Lower lobe of right lung (tissue), 2 donors: ENCODE results near the gene RYR1. TPM values are rescaled to one million over a fixed set of nuclear protein-coding genes. Genes with fewer than 3 reads are reported as not detected.

ENCODE experiments used
- ATAC-seq, 2 donors: fragments of 200-7000 bp; cut with Tn5 transposase; one replicate each; pipeline ENCODE4 v1.9.1; 2020 to 2022; ENCODE audit warnings: mild to moderate bottlenecking in 2 of 2, moderate library complexity in 2 of 2
- DNase-seq: peaks from one replicate; pipeline ENCODE4 v3.0.0-alpha.2; 2020
- H3K27ac ChIP-seq: fragments of 200-600 bp; one replicate; pipeline ENCODE4 v1.8.0; 2022
- H3K27me3 ChIP-seq: fragments of 200-600 bp; one replicate; pipeline ENCODE4 v1.8.0; 2022; ENCODE audit warnings: low read depth
- H3K36me3 ChIP-seq: fragments of 200-600 bp; one replicate; pipeline ENCODE4 v1.8.0; 2022; ENCODE audit warnings: mild to moderate bottlenecking
- H3K4me1 ChIP-seq: fragments of 200-600 bp; one replicate; pipeline ENCODE4 v1.8.0; 2022
- H3K4me3 ChIP-seq: fragments of 200-600 bp; one replicate; pipeline ENCODE4 v1.8.0; 2022; ENCODE audit warnings: mild to moderate bottlenecking
- H3K9me3 ChIP-seq: fragments of 200-600 bp; one replicate; pipeline ENCODE4 v1.8.0; 2022
- CTCF ChIP-seq: fragments of 200-600 bp; IDR thresholded peaks from one replicate; pipeline ENCODE4 v1.8.0; 2022; ENCODE audit warnings: antibody characterized with exemption, mild to moderate bottlenecking
- intact Hi-C: fragments of 100-400 bp; cut with DNase I; formaldehyde crosslinking; loops from one replicate; pipeline ENCODE4 v1.11.0; 2022
- total RNA-seq: library from RNA; stranded (reverse); fragmentation: NEBNext Ultra II Directional; extraction: Animal tissue kit (Norgen Biotek cat#: 25700); gene quantifications from one replicate; pipeline ENCODE4 v1.2.1, GENCODE V29; 2021
- donor health status: DM: no; HTN: yes; CAD: no; lungs with severe emphysema.

RYR1 gene
- total RNA-seq, 1 donor from 2014 or later: 9.2 TPM

- no peaks in the 10 kb centered on the region for H3K4me1 ChIP-seq
- no peak overlapping the region for H3K4me3 ChIP-seq
- intact Hi-C loops: no loop called here
- TF ChIP-seq CTCF: no peak
- peaks cover 3% of the 10 kb centered on the region for H3K27me3 ChIP-seq
- DNase-seq: no peak
- H3K36me3 ChIP-seq: no peaks in the 10 kb centered on the region
- H3K9me3 ChIP-seq: no peaks in the 10 kb centered on the region
- H3K27ac ChIP-seq: no peak overlapping the region
- ATAC-seq: no peak
Measured at GRCh38 chr19:38526430-38526829, 92.9 kb downstream of the RYR1 start.

- Histone ChIP-seq H3K9me3 (no peaks in the 10 kb centered on the region), H3K27me3 (peaks cover 3% of the 10 kb centered on the region), H3K36me3 (no peaks in the 10 kb centered on the region), H3K4me3 (no peak overlapping the region), H3K4me1 (no peaks in the 10 kb centered on the region), H3K27ac (no peak overlapping the region)
- intact Hi-C loops: no loop called here
- TF ChIP-seq CTCF: no peak
- no peak for DNase-seq
- ATAC-seq: no peak
Measured at GRCh38 chr19:38527466-38528136, 94.1 kb downstream of the RYR1 start.

GRCh38 chr19:38528213-38528755 lies 94.8 kb downstream of the RYR1 start:
- intact Hi-C loops: no loop called here
- Histone ChIP-seq H3K27ac (no peak overlapping the region), H3K36me3 (no peaks in the 10 kb centered on the region), H3K4me3 (no peak overlapping the region), H3K4me1 (no peaks in the 10 kb centered on the region), H3K9me3 (no peaks in the 10 kb centered on the region), H3K27me3 (peaks cover 3% of the 10 kb centered on the region)
- no peak for ATAC-seq
- no peak for TF ChIP-seq CTCF
- DNase-seq: peak; percentile 14

GRCh38 chr19:38528931-38529330 lies 95.4 kb downstream of the RYR1 start:
- ATAC-seq (no peak), DNase-seq (no peak)
- Histone ChIP-seq H3K4me1 (no peaks in the 10 kb centered on the region), H3K9me3 (no peaks in the 10 kb centered on the region), H3K36me3 (no peaks in the 10 kb centered on the region), H3K27me3 (peaks cover 3% of the 10 kb centered on the region), H3K27ac (no peak overlapping the region), H3K4me3 (no peak overlapping the region)
- intact Hi-C loops: no loop called here
- TF ChIP-seq CTCF: no peak

GRCh38 chr19:38531515-38531914 lies 98.0 kb downstream of the RYR1 start:
- Histone ChIP-seq H3K27ac (no peak overlapping the region), H3K36me3 (no peaks in the 10 kb centered on the region), H3K4me3 (no peak overlapping the region), H3K9me3 (peaks cover 10% of the 10 kb centered on the region), H3K4me1 (no peaks in the 10 kb centered on the region), H3K27me3 (no peaks in the 10 kb centered on the region)
- DNase-seq (no peak), ATAC-seq (no peak)
- no peak for TF ChIP-seq CTCF
- intact Hi-C loops: no loop called here
